GM21528 (cell line): ENCODE results near the gene ADGRG4.

Experiments used
- ATAC-seq: cut with Tn5 transposase; IDR thresholded peaks from one replicate; pipeline ENCODE4 v1.9.1; 2021; ENCODE audit warnings: mild to moderate bottlenecking, moderate library complexity; ENCODE audit not compliant: unreplicated experiment, low FRiP score

ADGRG4 gene

DNA sequence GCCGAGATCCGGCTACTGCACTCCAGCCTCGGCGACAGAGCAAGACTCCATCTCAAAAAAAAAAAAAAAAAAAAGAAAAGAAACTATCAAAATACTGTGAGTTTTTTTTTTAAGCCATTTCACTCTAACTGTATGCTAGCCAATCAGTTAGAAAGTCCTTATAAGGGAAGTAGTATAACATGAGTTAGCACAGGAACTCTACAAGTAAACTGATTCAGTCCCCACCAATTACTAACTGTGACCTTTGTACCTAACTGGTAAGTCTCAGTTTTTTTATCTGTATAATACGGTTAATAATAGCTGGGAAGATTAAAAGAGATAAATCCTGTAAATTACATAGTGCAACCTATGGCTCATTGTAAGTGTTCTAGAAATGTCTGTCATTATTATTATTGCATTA, 151.9 kb downstream of the ADGRG4 start:
- no peak for ATAC-seq

GRCh38 chrX:136453114-136453513, 152.4 kb downstream of the ADGRG4 start:
- no peak for ATAC-seq

GRCh38 chrX:136453771-136454170, 153.0 kb downstream of the ADGRG4 start:
- no peak for ATAC-seq

- ATAC-seq: no peak
Measured at GRCh38 chrX:136456133-136456532, 155.4 kb downstream of the ADGRG4 start.

DNA sequence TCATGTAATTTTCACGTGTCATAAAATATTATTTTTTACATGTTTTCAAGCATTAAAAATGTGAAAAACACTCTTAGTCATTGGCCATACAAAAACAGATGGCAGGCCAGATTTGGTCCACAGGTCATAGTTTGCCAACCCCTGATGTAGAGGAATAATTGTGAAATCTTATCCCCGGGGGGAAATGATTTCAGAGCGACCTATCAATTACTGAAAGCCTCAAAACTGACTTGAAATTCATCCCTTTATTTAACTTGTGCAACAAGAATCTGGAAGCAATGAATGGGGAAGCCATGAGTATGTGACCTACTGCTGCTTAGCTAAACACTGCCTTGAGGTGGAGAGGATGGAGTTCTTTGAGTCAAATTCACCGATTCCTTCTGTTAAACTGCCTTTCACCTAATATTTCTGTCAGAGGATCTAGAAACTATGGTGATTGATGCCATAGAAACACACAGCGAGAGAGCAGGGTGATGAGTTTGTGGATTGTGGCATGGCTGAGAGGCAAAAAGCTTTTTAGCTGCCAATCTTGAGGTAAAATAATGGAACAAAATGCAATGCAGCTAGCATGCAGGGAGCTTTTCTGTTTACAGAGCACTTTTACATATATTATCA, 156.6 kb downstream of the ADGRG4 start:
- ATAC-seq: no peak

DNA sequence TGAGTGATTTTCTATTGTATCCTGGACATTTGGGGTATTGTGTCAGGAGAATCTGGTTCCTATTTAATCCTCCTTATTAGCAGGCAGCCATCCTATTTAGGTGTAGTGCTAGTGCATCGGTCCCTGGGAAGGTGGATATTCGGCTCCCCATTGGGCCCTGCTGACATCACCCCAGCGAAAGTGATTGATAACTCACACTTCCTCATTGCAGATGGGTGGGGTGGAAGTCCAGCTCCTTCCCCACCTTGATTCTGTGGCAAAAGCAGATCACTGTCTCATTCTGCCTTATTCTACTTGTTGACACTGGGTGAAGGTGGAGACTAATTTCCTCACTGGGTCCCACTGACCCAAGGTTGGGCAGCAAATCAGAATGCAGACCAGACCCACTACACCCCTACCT, 163.8 kb downstream of the ADGRG4 start:
- ATAC-seq: no peak
